Measurements from ENCODE around the gene DLX1.
A peak's percentile ranks its signal among the peaks of the same experiment; 100 is the strongest.
"Not testable (repeated sequence)": the region's sequence is repeated elsewhere in the genome, so short reads cannot be mapped to it uniquely, and the experiment has no call there.

DLX1 gene

DNA sequence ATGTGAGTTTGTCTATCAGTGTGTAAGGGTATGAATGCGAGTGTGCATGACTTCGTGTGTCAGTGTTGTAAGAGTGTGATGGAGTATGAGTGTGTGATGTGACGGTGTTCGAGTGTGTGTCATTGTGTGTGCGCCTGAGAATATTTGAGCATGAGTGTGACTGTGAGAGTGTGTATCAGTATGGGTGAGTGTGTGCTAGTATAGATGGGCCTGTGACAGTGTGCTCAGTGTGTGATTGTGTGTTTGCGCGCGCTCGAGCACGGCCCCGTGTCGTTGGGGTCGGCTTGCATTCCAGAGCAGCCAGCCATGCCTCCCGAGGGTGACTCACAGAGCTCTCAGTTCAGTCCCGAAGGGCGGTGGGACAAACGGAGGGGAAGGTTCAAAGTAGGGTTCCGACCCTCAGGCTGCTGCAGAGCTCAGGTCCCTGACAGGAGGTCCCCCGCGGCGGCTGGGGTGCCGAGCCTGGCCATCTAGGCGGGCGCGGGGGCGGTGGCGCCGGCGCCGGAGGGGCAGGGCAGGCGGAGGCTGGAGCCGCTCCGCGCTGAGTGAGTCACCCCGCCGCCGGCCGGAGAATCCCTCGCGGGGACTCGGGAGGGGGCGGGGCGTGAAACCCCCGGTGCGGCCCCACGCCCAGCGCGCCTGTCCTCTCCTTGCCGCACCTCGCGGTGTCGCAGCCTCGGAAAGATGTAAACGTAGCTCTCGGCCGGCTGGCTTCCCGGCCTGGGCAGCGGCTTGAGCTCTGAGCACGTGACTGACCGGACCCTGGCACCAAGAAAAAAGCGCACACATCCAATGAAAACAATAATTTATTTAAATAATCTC lies 13.6 kb downstream of the DLX1 start:
- DNase-seq (ENCODE audit: low spot score): peak; percentile 70

DNA sequence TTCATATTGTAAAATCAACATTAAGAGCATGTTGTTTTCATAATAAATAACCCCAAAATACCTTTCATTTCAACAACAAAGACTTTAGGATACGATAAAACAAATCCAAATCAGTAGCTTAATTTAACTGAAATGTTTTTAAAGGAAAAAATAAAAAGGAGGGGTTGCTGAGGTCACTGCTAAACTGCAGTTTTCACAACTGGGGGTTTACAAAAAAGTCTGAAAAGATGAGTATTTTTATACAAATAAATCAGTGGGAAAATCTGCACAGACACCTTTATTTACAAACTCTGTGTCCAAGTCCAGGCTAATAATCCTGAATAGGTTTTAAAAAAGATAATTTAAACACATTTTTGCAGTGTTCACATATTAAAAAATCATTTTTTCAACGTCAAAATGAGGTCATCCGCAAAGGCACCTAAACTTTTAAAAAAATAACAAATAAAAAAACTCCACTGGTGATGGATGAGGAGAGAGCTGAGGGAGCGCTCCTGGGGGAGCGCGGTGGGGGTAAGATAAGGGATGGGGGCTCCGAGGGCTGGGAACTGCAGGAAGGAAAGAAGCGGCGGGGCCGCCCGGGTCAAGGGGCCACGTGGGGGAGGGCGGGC lies 14.3 kb downstream of the DLX1 start:
- no peak for DNase-seq (ENCODE audit: low spot score)

DNA sequence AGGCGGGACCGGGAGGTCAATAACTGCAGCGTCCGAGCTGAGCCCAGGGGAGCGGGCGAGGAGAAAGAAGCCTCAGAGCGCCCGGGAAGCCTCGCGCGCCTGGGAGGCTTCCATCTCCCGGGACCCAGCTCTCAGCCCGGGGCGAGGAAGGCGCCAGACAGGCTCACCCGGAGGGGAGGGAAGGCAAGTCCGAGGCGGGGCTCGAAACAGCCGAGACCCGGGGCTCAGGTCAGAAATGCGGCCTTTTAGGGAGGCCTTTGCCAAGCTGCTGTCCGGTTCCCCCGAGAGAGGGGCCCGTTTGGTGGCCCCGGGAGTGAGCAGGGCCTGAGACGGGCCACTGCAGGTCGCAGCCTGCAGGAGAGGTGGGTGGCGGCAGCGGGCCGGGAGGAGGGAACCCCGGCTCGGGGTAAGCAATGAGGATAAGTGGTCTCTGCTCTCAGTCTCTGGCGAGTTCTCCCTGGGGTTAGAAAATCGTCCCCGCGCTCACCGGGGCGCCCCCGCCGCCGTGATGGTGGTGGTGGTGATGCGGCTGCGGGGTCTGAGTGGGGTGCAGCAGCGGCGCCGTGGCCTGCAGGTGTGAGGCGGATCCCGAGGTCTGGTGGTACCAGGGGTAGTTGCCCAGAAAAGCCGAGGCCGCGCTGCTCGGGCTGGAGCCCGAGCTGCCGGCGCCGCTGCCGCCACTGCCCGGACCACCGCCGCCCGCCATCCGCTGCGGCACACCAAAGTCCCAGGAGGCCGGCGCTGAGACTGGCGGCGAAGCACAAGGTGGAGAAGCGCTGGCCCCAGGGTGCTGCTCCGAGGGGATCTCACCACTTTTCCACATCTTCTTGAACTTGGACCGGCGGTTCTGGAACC lies 15.0 kb downstream of the DLX1 start:
- DNase-seq (ENCODE audit: low spot score): peak; percentile 68

DNA sequence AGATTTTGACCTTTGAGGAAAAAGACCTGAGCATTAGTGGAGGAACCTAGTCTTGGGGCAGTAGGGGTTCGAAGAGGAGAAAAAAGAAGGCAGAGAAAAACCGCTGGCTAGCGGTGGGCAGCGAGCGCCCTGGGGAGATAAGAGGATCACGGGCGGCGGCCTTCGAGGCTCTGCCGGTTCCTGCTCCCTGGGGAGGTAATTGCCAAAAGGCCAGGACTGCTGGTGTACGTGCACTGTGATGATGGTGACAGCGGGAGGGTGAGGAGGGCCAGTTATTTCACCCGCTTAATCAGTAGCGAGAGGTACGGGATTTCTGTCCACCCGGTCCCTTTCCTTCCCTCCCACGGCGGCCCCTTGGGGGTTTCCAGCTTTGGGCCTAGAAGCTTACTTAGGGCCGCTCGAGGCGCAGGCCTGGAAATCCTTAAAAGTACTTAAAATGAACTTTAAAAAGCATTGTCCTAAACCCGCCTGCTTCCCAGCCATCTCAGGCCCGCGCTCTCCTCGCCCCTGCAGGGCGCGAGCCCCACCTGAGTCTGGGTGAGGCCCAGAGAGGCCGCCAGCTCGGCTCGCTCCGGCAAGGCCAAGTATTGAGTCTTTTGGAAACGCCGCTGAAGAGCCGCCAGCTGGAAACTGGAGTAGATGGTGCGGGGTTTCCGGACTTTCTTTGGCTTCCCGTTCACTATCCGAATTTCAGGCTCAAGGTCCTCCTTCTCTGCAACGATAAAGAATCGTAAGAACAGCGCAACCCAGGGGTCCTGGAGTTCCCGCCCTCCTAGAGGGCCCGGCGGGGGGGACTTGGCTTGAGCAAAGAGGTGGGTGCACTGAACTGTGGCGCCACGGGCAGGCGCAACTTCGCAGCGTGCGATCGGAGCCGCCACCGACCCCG lies 15.9 kb downstream of the DLX1 start:
- DNase-seq (ENCODE audit: low spot score): peak; percentile 43

DNA sequence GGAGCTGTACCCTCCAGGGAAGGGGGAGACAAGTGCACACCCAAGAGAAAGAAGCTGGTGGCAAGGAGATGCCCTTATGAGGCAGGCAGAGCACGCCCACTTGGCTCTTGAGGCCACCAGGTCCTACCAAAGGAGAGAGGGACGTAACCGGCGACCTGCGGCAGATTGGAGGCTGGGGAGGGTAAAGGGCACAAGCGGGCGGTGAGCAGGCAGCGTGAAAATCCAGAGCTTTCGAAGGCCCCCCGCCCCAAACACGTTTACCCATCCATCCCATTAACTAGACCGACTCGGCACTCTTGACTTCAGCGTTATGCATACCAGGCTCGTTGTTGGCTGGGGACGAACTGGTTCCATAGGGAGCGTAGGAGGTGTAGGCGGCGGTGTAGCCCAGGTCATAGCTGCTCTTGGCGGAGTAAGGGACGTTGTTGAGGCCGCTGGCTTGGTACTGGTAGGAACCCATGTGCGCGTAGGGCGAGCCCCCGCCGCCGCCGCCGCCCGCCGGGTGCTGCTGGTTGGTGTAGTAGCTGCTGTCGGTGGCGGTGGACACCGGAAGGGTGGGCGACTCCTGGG lies 16.6 kb downstream of the DLX1 start:
- peak; percentile 59 for DNase-seq (ENCODE audit: low spot score)

DNA sequence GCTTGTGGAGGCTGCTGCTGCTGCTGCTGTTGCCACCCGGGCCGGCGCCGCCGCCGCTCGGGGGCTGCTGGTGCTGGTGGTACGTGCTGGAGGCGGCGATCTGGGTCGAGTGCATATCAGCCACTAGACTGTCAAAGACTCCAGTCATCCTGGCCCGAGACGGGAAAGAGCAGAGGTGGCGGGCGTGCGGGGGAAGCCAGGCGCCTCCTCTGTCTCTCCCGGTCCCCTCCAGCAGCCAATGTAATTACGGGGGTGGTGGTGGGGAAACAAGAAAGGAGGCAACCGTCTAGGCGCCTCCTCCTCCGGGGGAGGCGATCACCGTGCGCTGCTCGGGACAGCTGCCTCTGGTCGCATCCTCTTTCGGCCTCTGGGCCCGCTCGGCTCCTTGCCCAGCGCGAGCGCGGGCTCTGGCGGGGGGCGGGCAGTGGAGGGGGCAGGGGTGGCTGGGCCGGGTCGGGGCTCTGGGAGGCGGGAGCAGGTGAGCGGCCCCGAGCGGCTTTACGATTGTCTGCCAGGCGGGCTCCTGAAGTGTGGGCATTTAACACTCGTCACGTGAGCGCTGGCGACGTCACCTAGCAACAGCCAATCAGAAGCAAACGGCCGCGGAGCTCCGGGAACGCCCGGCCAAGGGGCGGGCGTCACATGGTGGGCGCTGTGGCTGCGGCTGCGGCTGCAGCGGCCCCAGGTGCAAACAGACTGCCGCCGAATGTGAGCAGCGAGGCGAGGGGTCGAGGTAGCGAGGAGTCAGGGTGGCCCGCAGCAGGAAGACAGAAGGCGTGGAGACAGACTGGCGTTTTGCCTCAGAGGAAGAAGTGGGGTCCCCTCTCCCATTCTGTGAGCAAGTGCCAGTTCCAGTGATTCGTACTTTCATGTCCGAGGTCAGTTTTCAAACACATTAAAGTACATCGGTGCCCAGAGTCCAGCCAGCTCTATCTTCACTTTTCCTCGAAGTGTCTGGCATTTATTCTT lies 17.4 kb downstream of the DLX1 start, which contains the start of gene DLX2:
Gene DLX2 (minus strand): TSS at position 510 of the 969 bp plus-strand sequence. CDS start 362 bp downstream, at position 148.
- peak; percentile 98 for DNase-seq (ENCODE audit: low spot score)

DNA sequence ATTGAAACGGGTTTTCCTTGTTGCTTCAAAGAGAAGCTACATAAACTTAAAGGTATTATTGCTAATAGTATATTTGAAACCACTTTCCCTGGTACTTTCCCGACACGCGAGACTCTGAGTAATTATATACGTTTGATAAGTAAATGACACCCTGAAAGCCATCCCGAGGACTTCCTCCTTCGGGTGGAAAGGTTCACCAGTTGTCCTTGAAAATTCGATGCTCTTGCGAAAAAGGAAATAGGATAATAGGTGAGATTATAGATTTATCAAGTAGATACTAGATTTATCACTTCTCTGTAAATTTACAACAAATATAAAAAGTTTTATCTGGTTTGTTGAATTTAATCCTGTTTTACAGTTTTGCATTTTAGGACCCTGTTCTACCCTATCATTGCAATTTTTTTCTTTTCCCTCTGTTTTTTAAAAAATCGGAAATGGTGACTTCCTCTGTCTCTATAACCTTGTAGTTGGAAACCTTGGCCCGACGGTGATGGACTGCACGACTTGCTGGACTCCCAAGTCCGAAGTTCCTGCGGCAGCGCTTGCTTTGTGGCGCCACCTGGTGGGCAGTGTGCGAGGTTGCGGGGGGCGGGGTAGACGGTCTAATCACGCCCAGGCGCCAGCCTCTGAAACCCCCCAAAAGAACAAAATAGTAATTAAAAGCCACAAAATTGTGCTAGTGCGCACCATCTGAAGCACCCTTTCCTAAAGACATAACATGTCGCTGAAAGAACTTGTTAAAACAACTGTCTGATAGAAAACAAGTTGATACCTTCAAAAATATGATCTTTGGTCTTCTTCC lies 18.4 kb downstream of the DLX1 start:
- DNase-seq (ENCODE audit: low spot score): peak; percentile 95

DNA sequence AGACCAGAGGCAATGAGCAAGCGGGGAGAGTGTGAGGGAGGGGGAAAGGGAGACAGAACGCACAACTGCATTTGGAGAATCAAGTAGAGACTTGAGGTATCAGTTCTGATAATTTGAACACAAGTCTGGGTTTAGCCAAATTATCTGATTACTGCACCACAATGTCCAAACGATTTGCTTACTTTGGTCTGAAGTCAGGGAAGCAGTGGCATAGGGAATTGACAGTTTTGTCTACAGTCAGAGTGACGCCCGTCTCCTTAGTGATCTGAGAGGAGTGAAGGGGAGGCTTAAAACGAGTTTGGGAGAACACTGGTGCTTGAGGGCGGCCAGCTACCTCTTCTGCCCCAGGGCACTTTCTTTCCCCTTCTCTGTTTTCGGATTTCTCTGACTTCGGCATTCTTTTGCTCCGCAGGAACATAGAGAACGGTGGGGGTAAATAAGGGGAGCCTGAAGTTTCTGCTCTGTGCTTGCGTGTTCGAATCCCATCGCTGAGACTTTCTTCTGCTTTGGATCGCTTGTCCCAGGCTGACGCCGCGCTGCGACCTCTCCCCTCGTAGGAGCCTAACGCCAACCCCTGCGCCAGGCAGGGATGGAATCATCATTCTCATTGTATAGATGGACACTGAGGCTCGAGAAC lies 20.3 kb downstream of the DLX1 start:
- DNase-seq (ENCODE audit: low spot score): no peak

DNA sequence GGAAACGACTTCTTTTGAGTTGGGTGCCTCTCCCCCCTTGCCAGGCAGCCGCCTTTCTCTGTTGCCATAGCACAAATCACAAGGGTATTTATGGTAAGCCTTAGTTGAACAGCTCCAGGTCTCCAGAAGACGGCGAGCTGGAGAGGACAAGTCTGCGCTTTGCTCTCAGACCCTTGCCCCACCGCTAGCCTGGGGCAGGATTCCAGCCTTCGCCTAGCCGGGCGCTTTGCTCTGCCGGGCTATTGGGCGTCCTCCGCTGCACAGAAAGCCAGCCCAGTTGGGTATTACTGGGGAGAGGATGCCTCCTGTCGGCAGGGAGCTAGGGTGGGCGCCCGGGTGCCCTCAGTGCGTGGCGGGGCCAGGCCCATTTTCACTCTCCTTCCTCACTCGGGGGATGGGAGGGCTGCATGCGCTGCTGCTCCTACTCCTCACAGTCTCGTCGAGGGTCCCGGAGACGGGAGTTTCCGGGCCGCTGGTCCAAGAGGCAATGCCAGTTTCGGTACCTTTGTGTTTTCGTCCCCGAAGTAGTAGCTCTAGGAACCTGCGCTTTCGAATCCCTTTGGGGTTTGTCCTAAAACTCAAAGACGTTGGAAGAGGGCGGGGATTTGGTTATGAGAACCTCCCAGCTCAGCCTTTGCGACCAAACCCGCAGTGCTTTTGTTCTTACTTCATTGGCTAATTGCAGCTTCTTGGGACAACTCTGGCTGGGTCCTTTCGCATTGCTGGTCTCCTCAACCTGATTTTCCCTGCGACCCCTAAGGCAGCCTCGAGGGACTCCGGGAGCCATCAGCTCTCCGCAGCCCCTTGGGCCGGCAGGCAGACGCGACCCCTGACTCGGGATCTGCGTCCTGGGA lies 21.0 kb downstream of the DLX1 start:
- peak; percentile 57 for DNase-seq (ENCODE audit: low spot score)

DNA sequence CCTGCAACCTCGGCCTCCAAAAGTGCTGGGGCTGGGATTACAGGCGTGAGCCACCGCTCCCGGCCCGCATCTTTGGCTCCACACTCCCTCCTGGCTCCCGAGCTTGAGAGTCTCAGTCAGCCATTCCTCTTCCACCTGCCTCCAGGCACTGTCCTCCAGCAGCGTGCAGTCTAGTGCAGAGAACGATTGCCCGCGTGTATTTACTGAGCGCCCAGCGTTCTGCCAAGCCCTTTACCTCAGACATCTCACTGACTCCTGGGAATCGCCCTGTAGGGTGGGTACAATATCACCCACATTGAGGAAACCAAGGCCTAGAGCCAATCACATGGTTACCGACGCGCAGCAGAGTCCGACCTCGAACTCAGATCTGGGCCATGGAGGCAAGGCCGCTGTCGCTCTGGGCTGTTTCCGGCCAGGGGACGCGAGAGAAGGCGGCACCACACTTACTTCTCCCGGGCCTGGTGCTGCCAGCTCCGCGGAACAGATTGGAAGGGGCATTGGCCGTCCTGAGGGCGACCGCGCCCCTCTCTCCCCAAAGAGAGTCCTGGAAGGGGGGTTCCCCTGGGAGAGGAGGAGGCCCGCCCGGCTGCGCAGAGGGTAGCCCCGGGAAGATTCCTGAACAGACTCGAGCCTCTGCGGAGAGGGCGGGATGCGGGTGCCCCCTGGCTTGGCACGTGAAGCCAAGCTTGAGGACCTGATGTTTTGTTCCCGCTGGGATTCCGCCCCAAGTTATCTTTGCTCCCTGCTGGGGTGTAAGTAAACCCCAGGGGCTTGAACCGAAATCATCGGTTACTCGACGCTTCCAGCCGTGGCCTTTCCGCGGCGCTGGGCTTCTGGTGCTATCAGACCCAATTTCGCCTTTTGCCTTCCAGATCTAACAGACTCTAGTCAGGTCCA lies 22.6 kb downstream of the DLX1 start:
- DNase-seq (ENCODE audit: low spot score): no peak

DNA sequence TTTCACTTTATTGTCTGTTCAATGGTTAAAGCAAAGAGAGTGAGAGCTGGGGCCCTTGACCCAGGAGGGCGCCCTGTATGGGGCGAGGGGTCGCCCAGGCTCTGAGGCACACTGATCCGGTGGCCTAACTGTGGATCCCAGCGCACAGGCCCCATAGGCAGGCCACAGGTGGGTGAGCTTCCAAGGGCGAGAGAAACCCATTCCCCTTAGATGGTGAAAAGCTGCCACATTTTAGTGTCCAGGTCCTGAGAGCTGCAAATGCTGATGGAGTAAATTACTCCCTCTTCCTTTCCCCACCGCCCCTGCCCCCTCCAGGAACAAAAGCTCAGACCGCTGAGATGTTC lies 23.3 kb downstream of the DLX1 start:
- no peak for DNase-seq (ENCODE audit: low spot score)

DNA sequence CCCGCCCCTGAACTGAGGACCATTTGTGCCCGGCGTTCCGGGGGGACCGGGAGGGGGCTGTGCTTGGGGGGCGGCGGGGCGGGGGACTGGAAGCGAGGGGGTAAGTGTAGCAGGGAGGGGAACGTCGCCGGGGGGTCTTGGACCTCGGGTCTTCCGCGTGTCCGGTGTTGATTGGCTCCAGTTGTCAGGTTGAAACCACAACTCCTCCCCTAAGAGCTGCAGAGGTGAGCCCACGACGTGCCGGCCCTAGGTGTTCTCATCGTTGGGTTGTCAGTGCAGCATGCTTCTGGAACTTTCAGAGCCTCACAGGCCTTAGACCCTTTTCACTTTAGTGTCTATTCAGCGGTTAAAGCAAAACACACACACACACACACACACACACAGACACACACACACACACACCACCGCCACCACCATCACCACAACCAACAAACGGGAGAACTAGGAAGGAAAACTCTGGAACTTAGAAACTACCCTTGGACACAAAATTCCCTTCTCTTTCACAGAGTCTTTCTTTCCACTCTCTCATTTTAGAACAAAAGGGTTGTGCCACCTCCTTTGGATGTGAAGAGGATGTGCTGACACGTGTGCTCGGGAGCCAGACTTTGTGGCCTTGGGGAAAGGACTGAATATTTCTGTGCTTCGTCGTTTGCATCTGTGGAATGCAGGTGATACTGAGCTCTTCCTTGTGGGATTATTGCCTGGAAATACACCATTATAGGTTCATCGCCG lies 24.1 kb downstream of the DLX1 start:
- DNase-seq (ENCODE audit: low spot score): no peak

DNA sequence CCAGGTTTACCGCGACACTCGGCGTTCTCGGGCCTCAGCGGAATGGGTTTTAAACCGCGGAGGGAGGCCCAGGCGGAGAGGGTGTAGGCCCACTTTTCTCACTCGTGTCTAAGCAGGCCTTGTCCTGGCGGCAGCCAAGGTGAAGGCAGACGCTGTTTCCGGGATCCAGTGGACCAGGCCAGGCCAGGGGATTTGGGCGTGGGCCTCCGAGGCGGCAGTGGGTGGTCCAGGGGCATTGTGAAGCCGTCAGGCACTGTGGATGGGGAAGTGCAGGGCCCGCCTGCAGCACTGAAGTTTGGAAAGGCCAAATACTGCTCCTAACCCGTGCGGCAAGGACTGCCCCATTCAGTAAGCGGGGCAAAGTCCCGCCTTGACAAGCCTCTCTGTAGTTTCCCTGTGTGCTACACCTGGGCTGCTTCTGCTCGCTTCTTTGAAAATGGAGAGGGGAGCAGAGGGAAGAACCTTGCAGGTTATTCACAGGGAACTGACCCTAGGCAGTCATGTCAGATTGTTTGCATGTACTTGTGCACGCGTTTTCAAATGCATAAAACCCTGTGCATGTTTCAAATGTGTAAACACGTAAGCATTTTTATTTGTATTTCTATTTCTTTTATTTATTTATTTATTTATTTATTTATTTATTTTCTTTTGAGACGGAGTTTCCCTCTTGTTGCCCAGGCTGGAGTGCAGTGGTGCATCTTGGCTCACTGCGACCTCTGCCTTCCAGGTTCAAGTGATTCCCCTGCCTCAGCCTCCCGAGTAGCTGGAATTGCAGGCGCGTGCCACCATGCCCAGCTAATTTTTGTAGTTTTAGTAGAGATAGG lies 24.9 kb downstream of the DLX1 start:
- no peak for DNase-seq (ENCODE audit: low spot score)

DNA sequence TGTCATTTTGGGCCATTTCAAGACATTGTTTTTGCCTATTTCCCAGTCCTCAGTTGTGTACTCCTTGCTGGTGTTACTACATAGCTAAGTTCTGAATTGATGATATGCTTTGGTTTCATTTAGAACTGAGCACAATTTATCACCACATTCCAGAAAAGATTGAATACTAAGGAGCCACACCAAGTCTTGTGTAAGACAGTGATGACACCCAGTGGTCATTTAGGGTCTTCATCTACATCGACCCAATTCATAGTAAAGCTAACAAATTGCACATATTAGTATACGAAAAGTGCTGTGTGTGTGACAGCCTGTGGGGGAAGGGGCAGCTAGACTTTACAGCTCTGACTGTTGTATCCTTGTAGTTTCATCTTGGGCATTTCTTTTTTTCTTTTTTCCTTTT lies 28.3 kb downstream of the DLX1 start:
- no peak for DNase-seq (ENCODE audit: low spot score)

DNA sequence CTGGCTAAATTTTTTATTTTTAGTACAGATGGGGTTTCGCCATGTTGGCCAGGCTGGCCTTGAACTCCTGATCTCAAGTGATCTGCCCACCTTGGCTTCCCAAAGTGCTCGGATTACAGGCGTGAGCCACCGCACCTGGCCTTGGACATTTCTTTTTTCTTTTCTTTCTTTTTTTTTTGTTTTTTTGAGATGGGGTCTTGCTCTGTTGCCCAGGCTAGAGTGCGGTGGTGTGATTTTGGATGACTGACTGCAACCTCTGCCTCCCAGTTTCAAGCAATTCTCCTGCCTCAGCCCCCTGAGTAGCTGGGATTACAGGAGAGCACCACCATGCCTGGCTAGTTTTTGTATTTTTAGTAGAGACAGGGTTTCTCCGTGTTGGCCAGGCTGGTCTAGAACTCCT lies 28.9 kb downstream of the DLX1 start:
- not testable (repeated sequence) for DNase-seq (ENCODE audit: low spot score)
